Lower leg skin (tissue), 4 donors: ENCODE data around the gene NUP88. TPM values are rescaled to one million over a fixed set of nuclear protein-coding genes. Genes with fewer than 3 reads are reported as not detected.
"Not testable (repeated sequence)": the region's sequence is repeated elsewhere in the genome, so short reads cannot be mapped to it uniquely, and the experiment has no call there.

ENCODE experiments used
- DNase-seq, 2 donors: peaks; one replicate each; pipeline ENCODE4 v3.0.0-alpha.2; 2019; ENCODE audit warnings: low spot score in 2 of 2
- H3K4me3 ChIP-seq: fragments of 200-600 bp; sonication (generic); 2 replicates; pipeline ENCODE4 v1.5.1; 2017; ENCODE audit warnings: mild to moderate bottlenecking, low read depth; ENCODE audit not compliant: poor library complexity, severe bottlenecking
- POLR2A ChIP-seq, 2 donors: fragments of 450-650 bp; IDR thresholded peaks; one replicate each; pipeline ENCODE4 v1.6.1; 2016 to 2017; ENCODE audit warnings: antibody characterized with exemption in 2 of 2, mild to moderate bottlenecking in 1 of 2, moderate library complexity in 1 of 2
- whole genome bisulfite sequencing, 2 donors: methylation state at CpG; one replicate each; pipeline ENCODE4 v1.1.5; 2018; 5-methylcytosine and 5-hydroxymethylcytosine counted together
- intact Hi-C: fragments of 100-400 bp; cut with DNase I; formaldehyde crosslinking; loops from one replicate; pipeline ENCODE4 v1.15.0; 2023; ENCODE audit warnings: low total_unique reads
- total RNA-seq, 4 donors: library from RNA; depleted of rRNA; stranded (reverse); fragments of >200 nt; gene quantifications; one replicate each; pipeline ENCODE4 v1.1.0, GENCODE V29; 2016
- TF ChIP-seq, protein P1 (sequence below), 3 donors: fragments of 450-650 bp; IDR thresholded peaks; one replicate each; pipeline ENCODE4 v1.5.1; 2016; ENCODE audit warnings: antibody characterized with exemption in 3 of 3, mild to moderate bottlenecking in 3 of 3, moderate library complexity in 2 of 3

Gene NUP88
- total RNA-seq, 4 donors from 2014 or later: 64.7 to 80.1 (median 74.2) TPM

DNA sequence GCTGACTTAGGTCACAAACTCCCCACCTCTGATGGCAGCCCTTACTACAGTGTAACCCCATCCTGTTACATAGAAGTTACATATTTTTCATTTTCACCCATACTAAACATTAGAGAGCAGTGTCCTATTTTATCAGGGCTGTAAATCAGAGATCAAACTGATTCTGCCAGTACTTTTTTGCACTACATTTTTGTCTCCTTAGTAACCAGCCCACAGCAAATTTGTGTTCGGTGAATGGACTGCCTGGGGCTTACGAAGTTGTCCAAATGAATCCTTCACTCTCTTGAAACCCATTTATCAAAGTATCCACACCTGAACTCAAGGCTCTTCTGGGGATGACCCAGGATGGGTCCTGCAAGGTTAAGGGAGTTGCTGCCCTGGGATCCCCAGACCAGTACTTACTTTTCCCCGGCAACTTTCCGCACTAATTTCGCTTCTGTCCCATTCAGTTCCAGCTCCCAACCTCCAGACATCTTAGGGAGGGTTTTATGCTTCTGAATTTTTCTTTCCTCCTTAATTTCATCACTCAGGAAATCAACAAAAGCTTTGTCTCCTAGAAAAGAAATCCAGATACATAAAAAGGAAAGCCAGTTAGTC is 18.4 kb upstream of the NUP88 start:
- DNase-seq: no peak
- intact Hi-C loops: no loop called here
- TF ChIP-seq, protein P1, sequence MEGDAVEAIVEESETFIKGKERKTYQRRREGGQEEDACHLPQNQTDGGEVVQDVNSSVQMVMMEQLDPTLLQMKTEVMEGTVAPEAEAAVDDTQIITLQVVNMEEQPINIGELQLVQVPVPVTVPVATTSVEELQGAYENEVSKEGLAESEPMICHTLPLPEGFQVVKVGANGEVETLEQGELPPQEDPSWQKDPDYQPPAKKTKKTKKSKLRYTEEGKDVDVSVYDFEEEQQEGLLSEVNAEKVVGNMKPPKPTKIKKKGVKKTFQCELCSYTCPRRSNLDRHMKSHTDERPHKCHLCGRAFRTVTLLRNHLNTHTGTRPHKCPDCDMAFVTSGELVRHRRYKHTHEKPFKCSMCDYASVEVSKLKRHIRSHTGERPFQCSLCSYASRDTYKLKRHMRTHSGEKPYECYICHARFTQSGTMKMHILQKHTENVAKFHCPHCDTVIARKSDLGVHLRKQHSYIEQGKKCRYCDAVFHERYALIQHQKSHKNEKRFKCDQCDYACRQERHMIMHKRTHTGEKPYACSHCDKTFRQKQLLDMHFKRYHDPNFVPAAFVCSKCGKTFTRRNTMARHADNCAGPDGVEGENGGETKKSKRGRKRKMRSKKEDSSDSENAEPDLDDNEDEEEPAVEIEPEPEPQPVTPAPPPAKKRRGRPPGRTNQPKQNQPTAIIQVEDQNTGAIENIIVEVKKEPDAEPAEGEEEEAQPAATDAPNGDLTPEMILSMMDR (IDR thresholded peaks at IDR 0.05): no peak
- TF ChIP-seq POLR2A (IDR thresholded peaks at IDR 0.05): no peak
- peak overlapping the region; percentile 81 for H3K4me3 ChIP-seq
- 40 to 47% methylated on average over 5 of the region's 5 CpGs for WGBS, 2 donors

DNA sequence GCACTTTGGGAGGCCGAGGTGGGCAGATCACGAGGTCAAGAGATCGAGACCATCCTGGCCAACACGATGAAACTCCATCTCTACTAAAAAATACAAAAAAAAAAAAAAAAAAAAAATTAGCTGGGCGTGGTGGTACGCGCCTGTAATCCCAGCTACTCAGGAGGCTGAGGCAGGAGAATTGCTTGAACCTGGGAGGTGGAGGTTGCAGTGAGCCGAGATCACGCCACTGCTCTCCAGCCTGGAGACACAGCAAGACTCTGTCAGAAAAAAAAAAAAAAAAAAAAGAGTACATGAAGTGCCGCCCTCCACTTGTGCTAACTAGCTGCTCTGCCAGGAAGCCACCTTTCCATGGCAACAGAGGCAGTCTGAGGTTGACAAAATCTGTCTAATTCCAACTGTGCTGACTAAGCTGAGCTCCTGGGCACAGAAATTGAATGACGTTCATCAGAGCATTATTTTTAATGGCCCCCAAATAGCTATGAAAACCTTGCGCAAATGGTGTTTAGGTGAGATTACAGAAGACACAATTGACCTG is 16.4 kb upstream of the NUP88 start:
- DNase-seq, H3K4me3 ChIP-seq, intact Hi-C loops: not testable (repeated sequence)
- 78 to 85% methylated on average over 12 of the region's 12 CpGs for WGBS, 2 donors

DNA sequence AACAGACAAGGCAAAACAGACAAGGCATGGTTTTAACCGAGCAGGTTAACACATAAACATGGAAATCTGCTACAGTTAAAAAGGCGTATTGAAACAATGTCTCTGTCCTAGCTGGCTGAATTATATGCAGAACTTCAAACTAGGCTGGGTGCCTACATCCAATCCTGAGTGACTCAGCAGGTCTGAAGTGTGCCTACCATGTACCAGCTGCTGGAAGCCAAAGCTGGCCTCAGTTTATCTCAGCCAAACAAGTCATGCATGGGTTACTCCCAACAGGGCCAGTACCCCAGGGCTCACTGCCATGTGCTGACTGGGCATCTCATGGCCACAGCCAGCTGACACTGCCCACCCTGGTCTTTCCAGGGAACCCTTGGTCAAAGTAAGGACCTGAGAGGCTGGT is 15.5 kb upstream of the NUP88 start:
- no peak overlapping the region for H3K4me3 ChIP-seq
- intact Hi-C loops: no loop called here
- TF ChIP-seq, protein P1 (IDR thresholded peaks at IDR 0.05): no peak
- no peak for TF ChIP-seq POLR2A (IDR thresholded peaks at IDR 0.05)
- 91 to 95% methylated on average over 2 of the region's 2 CpGs for WGBS, 2 donors
- no peak for DNase-seq

DNA sequence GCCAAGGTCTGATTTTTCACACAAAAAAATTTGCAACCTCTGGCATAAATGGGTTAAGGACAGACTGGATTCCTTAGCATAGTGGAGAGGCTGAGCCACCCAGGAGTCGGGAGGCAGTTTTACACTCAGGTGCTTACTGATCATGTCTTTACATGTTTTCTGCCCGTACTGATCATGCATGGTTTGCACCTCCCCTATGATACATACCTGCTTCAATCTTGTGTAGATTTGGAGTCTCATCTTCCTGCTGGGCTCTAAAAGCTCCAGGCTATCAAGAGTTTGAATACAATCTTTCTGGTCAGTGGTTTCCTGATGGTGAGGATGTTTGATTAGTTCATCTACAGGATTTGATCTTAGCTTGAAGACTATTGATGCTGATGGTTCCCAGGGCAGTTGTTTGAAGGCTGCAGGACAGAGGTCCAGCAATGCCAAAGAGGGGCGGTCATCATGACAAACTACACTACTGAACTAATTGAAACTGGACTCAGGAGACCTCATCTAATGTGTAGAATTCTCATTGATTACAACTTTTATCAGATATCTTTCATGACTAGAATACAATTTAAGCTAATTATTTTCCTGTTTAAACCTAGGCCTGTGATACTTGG is 12.6 kb upstream of the NUP88 start:
- 54 to 60% methylated on average over 3 of the region's 3 CpGs for WGBS, 2 donors
- H3K4me3 ChIP-seq: no peak overlapping the region
- intact Hi-C loops: no loop called here
- DNase-seq: no peak
- TF ChIP-seq, protein P1 (IDR thresholded peaks at IDR 0.05): no peak
- TF ChIP-seq POLR2A (IDR thresholded peaks at IDR 0.05): no peak

DNA sequence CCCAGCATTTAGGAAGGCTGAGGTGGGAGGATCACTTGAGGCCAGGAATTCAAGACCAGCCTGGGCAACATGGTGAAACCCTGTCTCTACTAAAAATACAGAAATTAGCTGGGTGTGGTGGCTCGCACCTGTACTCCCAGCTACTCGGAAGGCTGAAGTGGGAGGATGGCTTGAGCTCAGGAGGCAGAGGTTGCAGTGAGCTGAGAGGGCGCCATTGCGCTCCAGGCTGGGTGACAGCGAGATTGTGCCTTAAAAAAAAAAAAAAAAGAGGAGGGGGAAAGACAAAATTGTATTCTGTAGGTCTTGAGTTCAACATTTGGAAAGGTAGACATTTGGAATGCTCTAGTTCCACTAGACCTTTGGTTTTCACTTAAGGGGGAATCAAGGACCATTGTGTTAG is 11.8 kb upstream of the NUP88 start:
- 76 to 78% methylated on average over 5 of the region's 5 CpGs for WGBS, 2 donors
- DNase-seq, intact Hi-C loops, H3K4me3 ChIP-seq: not testable (repeated sequence)

DNA sequence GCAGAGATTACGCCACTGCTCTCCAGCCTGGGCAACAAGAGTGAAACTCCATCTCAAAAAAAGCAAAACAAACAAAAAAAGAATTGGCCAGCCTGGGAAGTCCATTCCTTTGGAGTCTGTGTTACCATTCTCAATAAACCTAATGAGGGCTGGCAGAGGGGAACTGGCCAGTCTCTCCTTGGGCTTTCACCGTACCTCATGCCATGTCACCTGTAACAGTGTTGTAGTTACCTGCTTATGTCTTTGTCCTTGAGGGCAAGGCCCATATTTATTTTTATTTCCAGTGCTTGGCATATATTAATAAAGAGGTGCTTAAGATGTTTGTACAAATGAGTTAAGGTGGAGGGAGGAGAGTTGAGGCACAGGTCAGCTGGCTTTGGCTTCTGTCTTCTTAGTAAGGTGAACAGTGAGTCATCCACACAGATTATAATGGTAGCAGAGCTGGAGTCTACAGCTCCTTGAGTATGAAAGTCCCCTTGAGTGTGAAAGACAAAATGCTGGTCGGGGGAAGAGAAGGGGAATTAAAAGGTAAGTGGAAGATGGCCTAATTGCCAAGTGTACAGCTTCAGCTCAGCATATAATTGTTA is 11.0 kb upstream of the NUP88 start:
- DNase-seq: no peak
- intact Hi-C loops: no loop called here
- TF ChIP-seq, protein P1 (IDR thresholded peaks at IDR 0.05): no peak
- no peak for TF ChIP-seq POLR2A (IDR thresholded peaks at IDR 0.05)
- WGBS, 2 donors: 94 to 97% methylated on average over 3 of the region's 3 CpGs
- no peak overlapping the region for H3K4me3 ChIP-seq
